ENCODE results near the gene RELA.

DNA sequence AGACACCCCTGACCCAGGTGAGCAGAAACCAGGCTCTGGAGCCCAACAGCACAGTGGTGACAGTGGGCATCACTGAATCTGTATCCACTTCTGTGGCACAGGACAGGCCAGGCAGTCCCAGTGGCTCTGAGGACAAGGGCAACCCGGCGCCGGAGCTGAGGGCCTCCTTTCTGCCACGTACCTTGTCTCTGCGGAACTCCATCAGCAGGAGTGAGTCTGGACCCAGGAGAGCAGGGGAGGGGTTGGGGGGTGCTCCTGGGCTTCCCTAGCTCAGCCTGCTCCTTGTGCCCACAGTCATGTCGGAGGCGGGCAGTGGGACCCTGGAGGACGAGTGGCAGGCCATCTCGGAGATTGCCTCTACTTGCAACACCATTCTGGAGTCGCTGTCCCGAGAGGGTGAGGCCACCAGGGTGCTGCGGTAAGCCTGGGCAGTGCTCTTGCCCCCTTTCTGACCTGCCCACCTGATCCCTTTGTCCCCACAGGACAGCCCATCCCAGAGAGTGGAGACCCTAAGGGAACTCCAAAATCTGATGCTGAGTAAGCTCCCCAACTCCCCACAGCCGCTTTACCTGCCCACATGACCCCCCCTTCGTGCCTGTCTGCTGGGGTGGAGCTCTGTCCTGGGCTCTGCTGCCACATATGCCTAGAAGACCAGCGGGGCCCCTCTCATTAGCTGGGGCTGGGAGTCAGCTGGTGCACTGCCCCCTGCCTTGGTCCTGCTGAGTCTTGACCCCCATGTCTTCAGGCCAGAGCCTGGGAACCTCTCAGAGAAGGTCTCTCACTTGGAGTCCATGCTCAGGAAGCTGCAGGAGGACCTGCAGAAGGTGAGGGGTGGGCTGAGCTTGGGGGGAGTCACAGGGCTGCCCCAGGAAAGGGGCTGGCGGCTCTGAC lies 12.8 kb downstream of the RELA start:
- TF ChIP-seq, protein P1, sequence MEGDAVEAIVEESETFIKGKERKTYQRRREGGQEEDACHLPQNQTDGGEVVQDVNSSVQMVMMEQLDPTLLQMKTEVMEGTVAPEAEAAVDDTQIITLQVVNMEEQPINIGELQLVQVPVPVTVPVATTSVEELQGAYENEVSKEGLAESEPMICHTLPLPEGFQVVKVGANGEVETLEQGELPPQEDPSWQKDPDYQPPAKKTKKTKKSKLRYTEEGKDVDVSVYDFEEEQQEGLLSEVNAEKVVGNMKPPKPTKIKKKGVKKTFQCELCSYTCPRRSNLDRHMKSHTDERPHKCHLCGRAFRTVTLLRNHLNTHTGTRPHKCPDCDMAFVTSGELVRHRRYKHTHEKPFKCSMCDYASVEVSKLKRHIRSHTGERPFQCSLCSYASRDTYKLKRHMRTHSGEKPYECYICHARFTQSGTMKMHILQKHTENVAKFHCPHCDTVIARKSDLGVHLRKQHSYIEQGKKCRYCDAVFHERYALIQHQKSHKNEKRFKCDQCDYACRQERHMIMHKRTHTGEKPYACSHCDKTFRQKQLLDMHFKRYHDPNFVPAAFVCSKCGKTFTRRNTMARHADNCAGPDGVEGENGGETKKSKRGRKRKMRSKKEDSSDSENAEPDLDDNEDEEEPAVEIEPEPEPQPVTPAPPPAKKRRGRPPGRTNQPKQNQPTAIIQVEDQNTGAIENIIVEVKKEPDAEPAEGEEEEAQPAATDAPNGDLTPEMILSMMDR (IDR thresholded peaks at IDR 0.05): no peak
- no peak for TF ChIP-seq POLR2A (IDR thresholded peaks at IDR 0.05)

Data from prostate gland (tissue), 2 donors.